ENCODE data around the gene CALN1.
"Not testable (repeated sequence)": the region's sequence is repeated elsewhere in the genome, so short reads cannot be mapped to it uniquely, and the experiment has no call there.

CALN1 gene

DNA sequence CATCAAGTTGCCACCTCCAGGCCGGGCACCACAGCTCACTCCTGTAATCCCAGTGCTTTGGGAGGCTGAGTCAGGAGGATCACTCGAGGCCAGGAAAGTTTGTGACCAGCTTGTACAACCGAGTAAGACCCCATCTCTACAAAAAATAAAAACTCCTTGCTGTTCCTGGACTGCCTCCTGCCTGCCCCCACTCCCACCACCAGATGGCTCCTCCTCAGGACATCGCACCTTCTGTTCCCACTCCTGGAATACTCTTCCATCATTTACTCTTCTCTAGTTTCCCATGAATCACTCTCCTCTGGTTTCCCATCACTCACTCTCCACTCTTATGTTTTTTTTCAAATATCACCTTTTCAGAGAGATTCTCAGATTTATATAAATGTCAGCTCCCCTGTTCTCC, 540.7 kb downstream of the CALN1 start:
- no peak for DNase-seq (ENCODE audit: low read depth, low spot score)

GRCh38 chr7:71870812-71871211, 541.3 kb downstream of the CALN1 start:
- no peak for DNase-seq (ENCODE audit: low read depth, low spot score)

GRCh38 chr7:71868797-71869196, 543.3 kb downstream of the CALN1 start:
- DNase-seq (ENCODE audit: low read depth, low spot score), result no peak

DNA sequence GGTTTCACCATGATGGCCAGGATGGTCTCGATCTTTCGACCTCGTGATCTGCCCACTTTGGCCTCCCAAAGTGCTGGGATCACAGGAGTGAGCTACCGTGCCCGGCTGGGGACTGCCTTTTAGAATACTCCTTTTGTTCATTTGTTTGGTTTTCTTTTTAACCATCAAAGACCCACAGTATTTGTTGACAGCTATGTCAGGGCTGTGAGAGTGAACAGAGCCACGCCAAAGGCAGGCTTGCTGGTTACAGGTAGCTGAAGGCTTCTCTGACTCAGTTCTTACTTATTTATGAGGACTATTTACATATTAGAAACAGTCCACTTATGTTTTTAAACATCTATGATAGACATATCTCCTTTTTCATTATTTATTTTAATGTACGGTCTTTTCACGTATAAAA, 544.5 kb downstream of the CALN1 start:
- no peak for DNase-seq (ENCODE audit: low read depth, low spot score)

DNA sequence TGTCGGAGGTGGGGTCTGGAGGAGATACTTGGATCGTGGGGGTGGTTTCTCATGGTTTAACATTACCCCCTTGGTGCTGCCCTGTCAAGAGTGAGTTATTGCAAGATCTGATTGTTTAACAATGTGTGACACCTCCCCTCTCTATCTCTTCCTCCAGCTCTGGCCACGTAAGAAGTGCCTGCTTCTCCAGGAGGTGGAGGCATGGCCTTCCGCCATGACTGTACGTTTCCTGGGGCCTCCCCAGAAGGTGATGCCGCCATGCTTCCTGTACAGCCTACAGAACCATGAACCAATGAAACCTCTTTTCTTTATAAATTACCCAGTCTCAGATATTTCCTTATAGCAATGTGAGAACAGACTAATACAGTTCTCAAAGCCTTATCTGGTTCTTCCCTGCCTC, 547.0 kb downstream of the CALN1 start:
- DNase-seq (ENCODE audit: low read depth, low spot score), result no peak

- DNase-seq (ENCODE audit: low read depth, low spot score), result no peak
Measured at GRCh38 chr7:71864130-71864529, 548.0 kb downstream of the CALN1 start.

GRCh38 chr7:71860572-71860971, 551.6 kb downstream of the CALN1 start:
- no peak for DNase-seq (ENCODE audit: low read depth, low spot score)

DNA sequence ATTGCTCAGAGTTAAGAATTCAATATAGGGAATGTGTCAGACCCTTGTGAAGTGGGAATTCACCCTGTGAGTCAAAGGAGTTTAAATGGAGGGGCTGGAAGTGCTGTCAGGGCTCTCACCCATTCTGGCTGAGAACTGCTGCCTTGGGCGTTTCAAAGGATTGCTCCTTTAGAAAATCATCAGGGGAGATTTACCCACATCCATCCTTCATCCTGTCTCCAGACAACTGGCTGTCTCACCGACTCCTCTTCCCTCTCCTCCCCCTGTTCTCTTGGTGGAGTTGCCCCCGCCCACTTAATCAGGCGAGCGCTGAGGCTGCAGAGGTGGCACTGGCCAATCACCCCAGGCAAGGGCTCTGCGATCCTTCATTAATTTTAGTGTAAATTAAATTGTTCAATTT, 554.8 kb downstream of the CALN1 start:
- no peak for DNase-seq (ENCODE audit: low read depth, low spot score)

- no peak for DNase-seq (ENCODE audit: low read depth, low spot score)
Measured at GRCh38 chr7:71854546-71855397, 557.4 kb downstream of the CALN1 start.

- DNase-seq (ENCODE audit: low read depth, low spot score), result no peak
Measured at GRCh38 chr7:71851776-71852498, 560.2 kb downstream of the CALN1 start.

DNA sequence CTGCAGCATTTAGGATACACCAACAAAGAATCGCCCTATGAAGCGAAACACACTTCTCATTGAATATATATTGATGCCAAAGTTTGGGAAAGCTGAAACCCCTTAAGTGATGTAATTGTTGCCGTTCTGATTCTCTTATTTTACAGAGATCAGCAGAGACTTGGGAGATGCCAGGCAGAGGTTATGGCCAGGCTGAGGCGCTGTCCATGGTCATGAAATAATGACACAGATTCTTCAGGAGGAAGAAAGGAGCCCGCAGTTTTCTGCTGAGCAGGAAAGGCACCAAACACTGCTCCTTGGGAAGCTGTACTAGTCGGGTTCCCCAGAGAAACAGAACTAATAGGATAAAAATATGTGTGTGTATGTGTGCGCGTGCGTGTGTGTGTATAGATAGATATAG, 566.0 kb downstream of the CALN1 start:
- no peak for DNase-seq (ENCODE audit: low read depth, low spot score)

GRCh38 chr7:71843676-71844075, 568.5 kb downstream of the CALN1 start:
- DNase-seq (ENCODE audit: low read depth, low spot score), result no peak

- DNase-seq (ENCODE audit: low read depth, low spot score), result no peak
Measured at GRCh38 chr7:71842786-71843185, 569.4 kb downstream of the CALN1 start.

GRCh38 chr7:71842381-71842780, 569.8 kb downstream of the CALN1 start:
- DNase-seq (ENCODE audit: low read depth, low spot score), result no peak

DNA sequence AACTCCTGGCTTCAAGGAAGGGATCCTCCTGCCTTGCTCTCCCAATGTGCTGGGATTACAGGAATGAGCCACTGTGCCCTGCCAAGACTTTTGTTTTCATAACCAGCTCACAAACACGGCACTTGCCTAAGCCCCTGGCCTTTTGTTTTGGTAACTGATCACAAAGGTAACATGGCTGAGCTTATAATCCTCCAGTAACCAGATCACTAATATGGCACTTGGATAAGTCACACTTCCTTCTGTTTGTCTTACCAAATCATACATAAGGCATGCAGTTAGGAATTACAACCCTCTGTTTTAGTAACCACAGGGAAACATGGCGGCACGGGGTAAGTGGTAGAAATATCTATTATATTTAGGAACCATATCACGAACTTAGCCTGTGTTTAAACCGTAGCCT, 577.1 kb downstream of the CALN1 start:
- no peak for DNase-seq (ENCODE audit: low read depth, low spot score)

GRCh38 chr7:71829515-71829914, 582.6 kb downstream of the CALN1 start:
- DNase-seq (ENCODE audit: low read depth, low spot score), result no peak

GRCh38 chr7:71828361-71828760, 583.8 kb downstream of the CALN1 start:
- no peak for DNase-seq (ENCODE audit: low read depth, low spot score)

- no peak for DNase-seq (ENCODE audit: low read depth, low spot score)
Measured at GRCh38 chr7:71826141-71826540, 586.0 kb downstream of the CALN1 start.

DNA sequence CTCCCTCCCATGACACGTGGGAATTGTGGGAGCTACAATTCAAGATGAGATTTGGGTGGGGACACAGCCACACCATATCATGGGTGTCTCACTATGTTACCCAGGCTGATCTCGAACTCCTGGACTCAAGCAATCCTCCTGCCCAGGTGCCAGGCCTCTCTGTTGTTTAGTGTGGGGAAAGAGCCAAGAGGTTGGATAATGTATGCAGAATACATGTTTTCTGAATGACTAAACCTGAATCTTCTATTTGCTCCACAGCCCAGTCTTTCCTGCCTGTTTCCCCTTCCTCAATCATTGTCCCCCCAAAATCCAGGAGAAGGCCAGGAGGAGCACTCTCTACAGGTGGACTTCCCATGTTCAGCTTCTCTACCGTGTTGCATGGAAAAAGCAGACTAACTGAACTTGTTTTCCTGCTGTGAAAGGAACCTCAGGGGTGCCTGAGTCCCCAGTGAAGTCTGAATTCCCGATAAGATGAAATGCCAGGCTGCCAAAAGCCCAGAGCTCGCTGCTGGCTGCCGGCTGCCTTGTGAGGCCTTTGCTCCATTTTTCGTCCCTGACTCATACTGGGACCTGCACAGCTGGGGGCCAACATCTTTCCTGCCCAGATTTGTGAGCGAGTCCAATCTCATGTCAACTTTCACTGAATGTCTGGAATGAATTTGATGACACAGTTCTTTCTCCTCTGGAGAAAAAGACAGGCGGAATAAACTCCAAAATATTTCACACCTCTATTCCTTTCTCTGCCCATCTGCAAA, 588.0 kb downstream of the CALN1 start:
- DNase-seq (ENCODE audit: low read depth, low spot score), result no peak

- DNase-seq (ENCODE audit: low read depth, low spot score), result not testable (repeated sequence)
Measured at GRCh38 chr7:71822406-71822805, 589.7 kb downstream of the CALN1 start.

- no peak for DNase-seq (ENCODE audit: low read depth, low spot score)
Measured at GRCh38 chr7:71817916-71818315, 594.2 kb downstream of the CALN1 start.

- DNase-seq (ENCODE audit: low read depth, low spot score), result no peak
Measured at GRCh38 chr7:71808115-71808514, 604.0 kb downstream of the CALN1 start.

Measured in activated CD4-positive, CD25-positive, alpha-beta regulatory T cell treated with anti-CD3 and anti-CD28 coated beads, Interleukin-2, amount 50 U/mL, for 16 hours (primary cell).